DMS53 treated with DMSO at 0.1 percent for 48 hours (cell line): Measurements from ENCODE around the gene NUDT17.
A peak's percentile ranks its signal among the peaks of the same experiment; 100 is the strongest.
"Not testable (repeated sequence)": the region's sequence is repeated elsewhere in the genome, so short reads cannot be mapped to it uniquely, and the experiment has no call there.

Experiments
- DNase-seq: peaks from one replicate; lab custom pipeline; 2025; ENCODE audit not compliant: unreplicated experiment; lab: John Stamatoyannopoulos, UW

NUDT17 gene, protein sequence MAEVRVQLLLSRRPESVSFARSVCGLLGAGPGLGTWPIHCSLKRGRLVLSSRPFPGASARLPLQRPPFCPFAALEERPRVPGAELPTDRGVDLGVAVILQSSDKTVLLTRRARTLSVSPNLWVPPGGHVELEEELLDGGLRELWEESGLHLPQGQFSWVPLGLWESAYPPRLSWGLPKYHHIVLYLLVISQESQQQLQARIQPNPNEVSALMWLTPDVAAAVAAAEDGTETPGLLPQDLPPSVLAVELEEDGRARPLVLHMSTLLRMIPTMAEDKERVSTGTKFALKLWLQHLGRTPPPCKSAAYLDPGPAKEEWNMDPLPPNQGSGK

DNA sequence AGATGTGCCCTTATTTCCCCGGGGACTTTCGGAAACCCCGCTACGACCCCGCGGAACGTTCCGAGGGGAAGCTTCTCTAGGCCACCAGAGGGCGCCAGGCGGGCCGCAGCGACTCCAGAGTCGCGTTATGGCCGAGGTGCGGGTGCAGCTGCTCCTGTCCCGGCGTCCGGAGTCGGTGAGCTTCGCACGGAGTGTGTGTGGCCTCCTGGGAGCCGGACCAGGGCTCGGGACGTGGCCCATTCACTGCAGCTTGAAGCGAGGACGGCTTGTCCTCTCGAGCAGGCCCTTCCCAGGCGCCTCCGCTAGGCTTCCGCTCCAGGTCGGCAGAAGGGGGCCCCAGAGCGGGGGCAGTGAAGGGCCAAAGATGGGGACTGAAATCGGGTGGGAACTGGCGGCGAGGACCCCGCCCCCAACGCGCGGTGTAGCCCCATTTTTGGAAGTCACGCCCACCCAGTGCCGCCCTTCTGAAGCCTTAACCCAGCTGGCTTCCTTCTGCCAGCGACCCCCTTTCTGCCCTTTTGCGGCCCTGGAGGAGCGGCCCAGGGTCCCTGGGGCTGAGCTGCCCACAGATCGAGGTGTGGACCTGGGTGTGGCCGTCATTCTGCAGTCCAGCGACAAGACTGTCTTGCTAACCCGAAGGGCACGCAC is at the start of gene NUDT17:
NUDT17 (plus strand) TSS at position 117 of the 648 bp plus-strand sequence; CDS start at position 128, 11 bp downstream.
- peak; percentile 48 for DNase-seq

DNA sequence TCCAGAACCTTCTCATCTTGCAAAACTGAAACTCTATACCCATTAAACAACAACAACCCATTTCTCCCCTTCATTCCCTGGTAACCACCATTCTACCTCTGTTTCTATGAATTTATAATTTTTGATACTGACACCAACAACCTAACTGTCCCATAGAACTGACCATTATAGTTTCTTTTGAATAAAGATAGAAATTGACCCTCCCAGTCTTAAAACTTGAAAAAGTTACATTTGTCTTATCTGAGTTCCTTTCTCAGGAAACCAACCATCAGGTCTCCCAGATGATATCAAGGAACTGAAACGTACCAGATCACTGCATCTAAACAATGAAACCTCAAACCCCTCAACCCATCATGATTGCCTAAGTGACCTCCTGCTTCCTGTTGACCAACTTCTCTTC is 48.7 kb upstream of the NUDT17 start:
- no peak for DNase-seq

DNA sequence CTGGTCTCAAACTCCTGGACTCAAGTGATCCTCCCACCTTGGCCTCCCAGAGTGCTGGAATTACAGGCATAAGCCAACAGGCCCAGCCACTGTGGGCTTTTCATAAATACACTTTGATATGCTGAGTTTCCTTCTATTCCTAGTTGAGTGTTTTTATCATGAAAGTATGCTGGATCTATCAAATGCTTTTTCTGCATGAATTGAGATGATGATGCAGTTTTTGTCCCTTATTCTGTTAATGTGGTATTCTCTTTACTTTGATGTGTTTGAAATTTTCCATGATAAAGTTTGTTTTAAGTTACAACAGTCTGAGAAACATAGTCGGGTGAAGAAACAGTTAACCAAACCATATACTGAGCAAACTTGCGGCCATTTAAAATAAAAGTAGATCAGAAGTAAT is 45.6 kb upstream of the NUDT17 start:
- DNase-seq, result no peak

DNA sequence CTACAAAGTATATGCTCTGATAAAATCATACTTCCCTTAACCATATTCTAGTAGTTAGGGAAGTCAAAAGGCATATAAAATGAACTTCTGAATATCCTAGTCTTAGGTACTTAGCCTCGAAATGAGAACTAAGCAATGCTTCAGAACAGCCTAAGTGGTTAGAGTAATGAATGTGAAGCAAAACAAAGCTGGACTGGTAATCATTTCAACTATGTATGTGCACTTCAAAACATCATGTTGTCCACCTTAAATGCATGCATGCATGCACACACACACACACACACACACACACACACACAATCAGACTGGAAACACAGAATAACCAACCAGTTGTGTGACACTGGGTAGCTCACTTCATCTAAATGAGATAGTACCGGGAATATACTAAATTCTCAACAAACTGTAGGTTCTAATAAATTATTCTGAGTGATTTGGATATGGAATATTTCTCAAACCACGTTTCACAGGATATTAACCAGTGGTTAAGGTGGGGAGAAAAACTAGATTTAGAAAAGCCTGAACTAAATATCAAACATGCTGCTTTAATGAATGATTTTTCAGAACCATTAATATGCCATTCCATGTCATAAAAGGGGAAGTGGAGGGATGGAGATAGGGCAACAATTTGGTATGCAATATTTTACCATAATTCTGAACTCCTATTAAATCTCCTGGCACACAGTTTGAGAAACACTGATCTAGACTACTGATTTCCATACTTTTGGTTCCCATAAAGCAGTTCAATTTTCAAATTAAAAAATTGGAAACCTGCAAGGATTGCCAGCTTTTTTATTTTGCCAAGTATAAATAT is 41.0 kb upstream of the NUDT17 start:
- no peak for DNase-seq

DNA sequence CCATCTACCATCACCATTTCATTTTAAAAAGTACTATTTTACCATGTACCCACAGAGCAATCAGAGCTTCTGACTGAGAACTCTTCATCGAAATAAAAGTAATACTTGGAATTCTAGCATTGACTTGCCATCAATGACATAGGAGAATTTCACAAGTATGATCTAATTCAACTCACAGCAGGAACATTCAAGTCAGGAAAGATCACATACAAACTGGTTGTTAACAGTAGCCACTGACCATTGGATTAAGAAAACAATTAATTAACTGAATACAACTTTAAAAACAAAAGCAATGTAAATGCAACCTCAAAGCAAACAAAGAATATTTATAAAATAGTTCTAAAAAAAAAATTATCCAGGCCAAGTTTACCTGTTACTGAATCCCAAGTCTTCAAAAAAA is 40.4 kb upstream of the NUDT17 start:
- DNase-seq, result no peak

DNA sequence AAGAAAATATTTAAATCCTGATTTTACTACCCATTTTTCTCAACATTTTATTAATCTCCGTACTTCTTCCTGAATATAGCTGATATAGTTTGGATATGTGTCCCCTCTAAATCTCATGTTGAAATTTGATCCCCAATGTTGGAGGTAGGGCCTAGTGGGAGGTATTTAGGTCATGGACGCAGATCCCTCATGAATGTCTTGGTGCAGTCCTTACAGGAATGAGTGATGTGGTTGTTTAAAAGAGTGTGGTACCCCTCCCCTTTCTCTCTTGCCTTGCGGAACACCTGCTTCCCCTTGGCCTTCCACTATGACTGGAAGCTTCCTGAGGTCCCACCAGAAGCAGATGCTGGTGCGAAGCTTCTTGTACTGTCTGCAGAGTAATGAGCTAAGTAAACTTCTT is 39.0 kb upstream of the NUDT17 start:
- DNase-seq, result no peak

DNA sequence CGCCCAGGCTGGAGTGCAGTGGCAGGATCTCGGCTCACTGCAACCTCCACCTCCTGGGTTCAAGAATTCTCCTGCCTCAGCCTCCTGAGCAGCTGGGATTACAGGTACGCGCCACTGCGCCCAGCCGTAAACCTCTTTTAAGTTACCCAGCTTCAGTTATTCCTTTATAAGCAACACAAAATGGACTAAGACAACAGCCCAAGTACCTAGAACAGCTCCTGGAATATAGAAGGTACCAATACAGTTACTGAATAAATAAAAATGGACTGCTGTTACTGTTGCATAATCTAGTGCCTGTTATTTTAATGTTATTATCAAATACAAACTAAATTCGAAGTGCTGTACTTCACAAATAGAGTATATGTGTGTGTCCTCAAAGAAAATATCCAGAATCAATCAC is 38.6 kb upstream of the NUDT17 start:
- no peak for DNase-seq

DNA sequence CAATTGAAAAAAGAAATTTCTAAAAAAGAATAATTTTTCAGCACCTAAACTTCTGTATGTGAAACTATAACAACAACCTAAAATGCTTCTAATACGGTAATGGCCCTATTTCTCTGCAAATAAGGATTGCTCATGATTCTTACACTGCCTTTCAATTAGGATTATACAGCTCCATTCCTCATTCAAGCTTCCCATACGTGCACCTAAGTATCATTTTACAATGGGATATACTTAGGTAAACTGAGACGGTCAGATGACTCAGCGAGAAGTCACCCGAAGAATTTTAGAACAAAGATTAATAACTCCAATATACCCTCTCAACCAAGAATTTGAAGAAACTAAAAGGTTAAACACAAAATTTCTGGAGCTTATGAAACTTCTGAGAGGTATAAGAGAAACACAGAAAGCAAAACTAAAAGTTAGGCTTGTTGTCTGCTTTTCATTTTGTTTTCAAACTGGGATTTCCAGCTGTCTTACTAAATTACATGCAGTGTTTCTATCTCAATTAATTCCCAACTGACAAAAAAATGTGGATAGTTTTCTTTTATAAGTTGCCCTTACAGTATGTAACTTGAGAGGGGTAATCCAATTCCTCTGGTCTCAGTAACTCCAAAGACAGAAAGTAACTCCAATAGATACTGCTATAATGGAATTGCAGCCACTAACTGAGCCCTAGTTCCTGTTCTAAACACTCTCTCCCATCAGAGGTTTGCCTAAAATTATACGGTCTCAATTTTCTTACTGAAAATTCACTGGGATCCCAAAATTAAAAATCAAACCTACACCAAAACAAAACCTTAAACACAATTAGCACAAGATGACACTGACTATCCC is 32.2 kb upstream of the NUDT17 start:
- not testable (repeated sequence) for DNase-seq

DNA sequence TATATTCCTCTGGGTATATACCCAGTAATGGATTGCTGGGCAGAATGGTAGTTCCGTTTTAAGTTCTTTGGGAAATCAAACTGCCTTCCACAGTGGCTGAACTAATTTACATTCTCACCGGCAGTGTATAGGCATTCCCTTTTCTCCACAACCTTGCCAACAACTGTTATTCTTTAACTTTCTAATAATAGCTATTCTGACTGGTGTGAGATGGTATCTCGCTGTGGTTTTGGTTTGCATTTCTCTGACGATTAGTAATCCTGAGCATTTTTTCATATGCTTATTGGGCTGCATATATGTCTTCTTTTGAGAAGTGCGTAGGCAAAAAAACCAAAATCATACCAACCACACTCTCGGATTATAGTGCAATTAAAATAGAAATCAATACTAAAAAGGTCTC is 27.3 kb upstream of the NUDT17 start:
- not testable (repeated sequence) for DNase-seq

DNA sequence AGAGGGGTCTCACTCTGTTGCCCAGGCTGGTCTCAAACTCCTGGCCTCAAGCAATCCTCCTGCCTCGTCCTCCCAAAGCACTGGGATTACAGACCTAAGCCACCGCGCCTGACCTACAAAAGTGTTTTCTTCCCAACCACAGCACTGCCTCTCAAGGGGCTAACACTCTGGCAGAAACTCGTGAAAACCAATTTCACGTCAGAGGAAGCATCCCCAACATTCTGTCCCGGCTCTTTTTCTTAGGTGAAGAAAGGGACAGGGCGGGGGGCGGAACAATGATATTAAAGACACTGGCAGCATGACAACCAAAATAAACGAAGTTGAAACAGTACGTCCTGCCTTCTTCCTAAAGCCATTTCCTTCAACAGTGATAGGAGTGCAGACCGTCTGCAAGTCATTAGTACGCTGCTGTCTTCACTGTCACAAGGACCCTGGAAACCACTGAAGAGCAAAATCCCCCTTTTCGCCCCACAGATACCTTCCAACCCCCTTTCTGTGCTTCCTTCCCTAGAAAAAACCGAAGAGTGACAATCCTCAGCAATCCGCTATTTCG is 22.6 kb upstream of the NUDT17 start:
- DNase-seq, result not testable (repeated sequence)

DNA sequence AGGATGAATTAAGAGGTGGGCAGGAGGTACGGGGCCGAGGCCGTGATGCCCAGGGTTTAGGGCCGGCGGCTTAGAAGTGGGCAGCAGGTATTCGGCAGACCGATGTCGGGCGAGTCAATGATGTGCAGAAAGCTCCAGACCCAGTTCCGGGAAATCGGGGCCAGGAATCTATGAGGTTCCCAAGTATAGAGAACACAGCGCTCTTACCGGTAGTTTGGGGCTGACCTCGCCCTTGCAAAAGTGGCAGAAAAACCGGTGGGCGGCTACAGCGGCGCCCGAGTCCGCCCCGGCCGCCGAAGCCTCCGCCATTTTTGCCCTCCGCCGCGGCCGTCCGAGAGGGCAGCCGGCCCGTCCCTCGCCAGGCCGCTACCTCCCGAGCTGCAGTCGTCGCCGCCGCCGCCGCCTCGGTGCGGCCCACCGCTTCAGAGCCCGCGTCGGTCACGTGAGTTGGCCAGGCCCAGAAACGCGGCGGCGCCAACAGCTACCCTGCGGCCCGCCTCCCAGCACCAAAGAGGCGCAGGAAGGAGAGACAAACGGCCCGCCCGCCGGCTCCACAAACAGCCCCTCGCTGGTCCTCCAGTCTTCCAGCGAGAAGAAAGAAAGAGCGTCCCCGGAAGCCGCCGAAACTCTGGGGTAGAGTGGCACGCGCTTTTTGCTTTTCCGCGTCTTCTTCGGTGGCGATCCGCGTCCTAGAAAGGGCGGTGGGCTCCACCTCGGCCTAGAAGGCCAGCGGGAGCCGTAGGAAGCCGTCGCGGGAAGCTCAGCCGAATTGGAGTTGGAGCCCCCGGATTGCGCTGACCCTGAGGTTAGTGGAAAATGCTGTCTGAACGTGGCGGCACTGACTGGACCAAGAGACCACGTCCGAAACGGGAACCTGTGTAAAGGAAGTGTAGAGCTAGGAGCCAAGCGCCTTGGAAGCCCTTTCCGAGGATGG is 21.6 kb upstream of the NUDT17 start, which contains the start of the genes POLR3C and RNF115:
POLR3C (plus strand) TSS at position 636 of the 934 bp plus-strand sequence. CDS start 1,577 bp downstream, outside the sequence.
RNF115 (minus strand) TSS at position 531 of the 934 bp plus-strand sequence; CDS start at position 309, 222 bp downstream.
- DNase-seq, result peak; percentile 94

DNA sequence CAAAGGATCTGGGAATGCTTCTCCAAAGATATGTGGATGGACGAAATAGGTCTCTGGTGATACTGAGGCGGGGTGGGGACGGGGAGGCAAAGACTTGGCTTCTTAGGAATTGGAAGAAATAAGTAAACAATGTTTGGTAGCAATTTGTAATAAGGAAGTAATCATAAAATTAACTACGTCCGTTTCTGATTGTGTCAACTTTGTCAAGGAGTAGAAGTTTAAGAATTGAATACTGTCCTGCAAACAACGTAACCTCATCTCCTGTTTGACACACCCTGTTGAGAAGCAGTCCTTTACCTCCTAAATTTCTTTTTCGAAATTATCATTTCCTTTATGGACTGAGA is 21.0 kb upstream of the NUDT17 start:
- no peak for DNase-seq

DNA sequence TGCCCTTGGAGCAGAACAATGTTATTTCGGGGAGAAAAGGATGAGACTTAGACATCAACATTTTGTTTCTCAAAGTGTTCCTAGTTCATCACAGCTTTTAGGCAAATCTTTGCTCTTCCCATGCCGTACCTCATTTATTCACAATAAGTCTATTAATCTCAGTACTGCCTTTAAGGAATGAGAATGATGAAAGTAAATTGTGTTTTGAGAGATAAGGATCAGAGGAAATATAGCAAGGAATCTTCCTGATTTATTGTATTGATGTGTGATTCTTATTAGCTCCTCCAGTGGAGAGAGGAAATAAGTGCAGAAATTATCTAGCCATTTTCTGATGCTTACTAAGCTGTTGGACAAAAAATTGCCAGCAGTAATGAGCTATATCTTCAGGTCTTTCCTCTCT is 19.4 kb upstream of the NUDT17 start:
- no peak for DNase-seq

DNA sequence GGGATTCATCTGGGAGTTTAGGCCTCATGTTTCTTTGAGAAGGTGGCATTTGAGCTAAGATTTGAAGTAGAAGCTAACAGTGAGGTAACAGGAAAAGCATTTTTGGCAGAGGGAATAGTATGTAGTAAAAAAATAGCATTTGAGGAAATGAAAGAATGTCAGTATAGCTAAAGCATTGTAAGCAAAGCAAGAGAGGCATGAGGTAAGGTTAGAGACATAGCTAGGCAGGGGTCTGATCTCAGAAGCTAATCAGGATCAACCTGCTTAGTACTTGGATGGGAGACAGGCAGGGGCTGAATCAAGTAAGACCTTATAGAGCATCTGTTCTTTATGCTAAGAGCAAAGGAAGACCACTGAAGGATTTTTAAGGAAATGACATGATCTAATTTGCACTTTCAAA is 17.5 kb upstream of the NUDT17 start:
- no peak for DNase-seq

DNA sequence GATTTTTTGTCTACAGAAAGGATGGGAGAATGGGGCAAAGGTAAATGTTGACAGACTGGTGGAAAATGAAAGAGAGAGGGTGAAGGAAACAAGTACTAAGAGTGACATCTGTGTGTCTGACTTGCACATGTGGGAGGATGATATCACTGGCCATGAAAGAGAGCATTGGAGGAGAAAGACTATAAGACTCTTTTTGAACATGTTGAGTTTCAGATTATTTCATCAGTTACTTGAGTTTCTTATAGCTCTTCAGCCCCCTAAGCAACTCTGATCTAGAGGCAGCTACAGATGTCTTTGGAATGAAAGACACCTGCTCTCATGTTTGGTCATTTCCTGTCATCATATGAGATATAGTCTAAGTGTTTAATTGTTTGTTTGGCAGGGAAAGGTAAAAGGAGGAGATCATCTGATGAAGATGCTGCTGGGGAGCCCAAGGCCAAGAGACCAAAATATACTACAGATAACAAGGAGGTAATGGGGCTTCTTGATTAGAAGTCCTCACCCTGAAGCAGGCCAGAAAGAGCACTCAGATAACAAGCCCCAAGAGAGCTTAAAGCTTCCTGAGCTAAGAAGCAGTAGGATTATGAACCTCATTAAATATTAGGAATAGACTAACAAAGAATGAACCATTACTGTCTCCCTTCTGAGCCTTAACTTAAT is 16.9 kb upstream of the NUDT17 start:
- no peak for DNase-seq

DNA sequence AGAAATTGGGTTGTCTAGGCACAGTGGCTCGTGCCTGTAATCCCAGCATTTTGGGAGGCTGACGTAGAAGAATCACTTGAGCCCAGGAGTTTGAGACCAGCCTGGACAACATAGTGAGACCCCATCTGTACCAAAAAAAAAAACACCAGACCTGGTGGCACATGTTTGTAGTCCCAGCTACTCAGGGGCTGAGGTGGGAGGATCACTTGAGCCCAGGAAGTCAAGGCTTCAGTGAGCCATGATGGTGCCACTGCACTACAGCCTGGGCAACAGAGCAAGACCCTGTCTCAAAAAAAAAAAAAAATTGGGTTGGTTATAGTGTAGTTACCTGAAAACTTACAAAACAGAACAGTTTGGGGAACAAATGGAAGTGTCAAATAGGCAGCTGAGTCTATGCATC is 14.6 kb upstream of the NUDT17 start:
- not testable (repeated sequence) for DNase-seq

DNA sequence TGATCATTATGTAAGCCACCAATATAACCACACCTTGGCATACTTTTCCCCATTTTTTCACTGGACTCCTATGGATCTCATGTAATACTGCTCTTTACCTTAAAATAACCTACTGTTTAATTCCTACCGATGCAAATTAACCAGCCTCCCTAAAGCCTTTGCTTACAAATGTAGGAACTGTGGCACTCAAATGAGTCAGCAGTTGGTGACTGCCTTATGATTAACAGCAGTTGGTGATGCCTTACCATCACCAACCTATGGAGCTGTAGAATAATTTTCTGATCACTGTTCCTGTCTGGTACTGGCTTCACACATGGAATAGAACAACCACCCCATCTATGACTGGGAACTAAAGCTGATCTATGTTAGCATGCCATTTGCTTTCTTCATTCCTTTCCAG is 7.8 kb upstream of the NUDT17 start:
- no peak for DNase-seq

DNA sequence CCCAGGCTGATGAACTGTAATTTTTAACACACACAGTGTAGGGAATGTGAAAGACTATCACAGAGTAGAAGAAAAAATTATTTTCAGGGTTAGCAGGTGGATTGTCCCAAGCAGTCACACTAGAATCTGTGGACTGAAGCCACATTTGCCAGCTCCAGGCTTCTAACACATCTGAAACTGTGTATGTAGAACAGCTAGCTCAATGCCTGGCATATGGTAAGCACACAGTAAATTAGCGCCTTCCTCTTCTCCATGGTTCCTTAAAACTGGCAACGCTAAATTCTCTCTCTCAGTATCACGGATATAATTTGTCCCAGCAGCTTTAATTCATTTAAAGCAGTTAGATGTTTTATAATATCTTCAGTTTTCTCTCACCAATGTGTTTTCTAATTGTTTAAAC is 2.4 kb upstream of the NUDT17 start:
- no peak for DNase-seq

DNA sequence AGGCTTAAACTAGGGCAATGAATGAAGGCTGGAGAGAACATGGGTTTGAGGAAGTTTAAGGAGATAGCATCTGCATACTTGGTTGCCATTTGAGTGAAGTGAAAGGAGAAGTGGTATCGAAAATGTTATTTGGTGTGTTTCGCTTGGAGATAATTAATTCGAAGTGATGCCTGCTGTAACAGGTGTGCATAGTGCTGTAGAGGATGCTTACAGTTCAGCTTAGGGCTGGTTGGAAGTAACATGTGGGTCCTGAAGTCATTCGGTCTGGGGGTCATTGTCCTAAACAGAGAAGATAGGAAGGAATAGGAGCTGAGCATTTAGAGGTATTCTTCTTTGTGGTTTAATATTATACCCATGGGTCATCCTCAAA is 301 bp upstream of the NUDT17 start:
- DNase-seq, result peak; percentile 30
